Measurements from ENCODE around the gene KLRF2. TPM values are rescaled to one million over a fixed set of nuclear protein-coding genes. Genes with fewer than 3 reads are reported as not detected.

Gene KLRF2
- polyA plus RNA-seq, 1 donor: 1.2 TPM

DNA sequence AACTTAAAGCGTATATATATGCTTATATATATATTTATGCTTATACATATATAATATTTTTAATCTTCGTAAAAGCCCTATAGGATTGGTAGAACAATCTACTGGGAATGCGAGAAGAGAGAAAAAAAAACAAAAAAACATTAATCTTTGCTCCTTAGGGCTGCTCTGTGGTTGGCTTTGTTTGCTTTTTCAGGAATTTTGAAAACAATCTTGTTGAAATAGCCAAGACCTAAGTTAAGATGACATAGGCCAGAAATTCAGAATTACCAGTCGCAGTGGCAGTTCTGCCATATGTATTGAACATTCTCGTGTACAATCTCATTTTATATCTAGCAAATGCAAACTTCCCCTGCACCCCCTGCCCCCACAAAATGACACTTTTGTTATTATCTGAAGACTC is 699 bp downstream of the KLRF2 start:
- Histone ChIP-seq H3K27me3 (ENCODE audit: control insufficient read depth, insufficient read depth, low read length) (no peaks in the 10 kb centered on the region), H3K27ac (ENCODE audit: low read length) (no peak overlapping the region), H3K4me3 (ENCODE audit: low read length) (no peak overlapping the region), H3K36me3 (ENCODE audit: control insufficient read depth, insufficient read depth, low read length) (no peaks in the 10 kb centered on the region), H3K4me1 (ENCODE audit: control insufficient read depth, insufficient read depth, low read length) (no peaks in the 10 kb centered on the region), H3K9me3 (ENCODE audit: control insufficient read depth, low read depth, low read length) (no peaks in the 10 kb centered on the region)
- DNase-seq: no peak
- WGBS (ENCODE audit: insufficient coverage, low lambda C conversion rate): 89% methylated on average over 4 of the region's 5 CpGs

DNA sequence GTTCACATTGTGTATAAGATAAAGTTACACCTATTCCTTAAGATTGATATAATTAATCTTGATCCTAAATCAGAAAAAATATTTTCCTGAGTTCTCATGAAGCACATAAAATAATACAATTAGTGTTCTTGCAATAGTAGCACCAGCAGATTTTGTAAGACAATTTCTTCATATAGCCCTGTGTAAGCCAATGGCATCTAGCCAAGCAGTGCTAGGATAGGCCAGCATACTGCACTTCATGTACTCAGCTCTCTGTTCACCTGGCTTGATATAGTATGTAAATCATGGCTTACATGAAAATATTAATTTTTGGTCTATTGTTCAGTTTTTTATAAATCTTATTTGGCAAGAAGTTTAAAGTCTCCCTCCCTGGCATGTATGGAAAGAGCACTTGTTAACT is 1.9 kb downstream of the KLRF2 start:
- Histone ChIP-seq H3K4me1 (ENCODE audit: control insufficient read depth, insufficient read depth, low read length) (no peaks in the 10 kb centered on the region), H3K9me3 (ENCODE audit: control insufficient read depth, low read depth, low read length) (no peaks in the 10 kb centered on the region), H3K27me3 (ENCODE audit: control insufficient read depth, insufficient read depth, low read length) (no peaks in the 10 kb centered on the region), H3K4me3 (ENCODE audit: low read length) (no peak overlapping the region), H3K27ac (ENCODE audit: low read length) (no peak overlapping the region), H3K36me3 (ENCODE audit: control insufficient read depth, insufficient read depth, low read length) (no peaks in the 10 kb centered on the region)
- no peak for DNase-seq

DNA sequence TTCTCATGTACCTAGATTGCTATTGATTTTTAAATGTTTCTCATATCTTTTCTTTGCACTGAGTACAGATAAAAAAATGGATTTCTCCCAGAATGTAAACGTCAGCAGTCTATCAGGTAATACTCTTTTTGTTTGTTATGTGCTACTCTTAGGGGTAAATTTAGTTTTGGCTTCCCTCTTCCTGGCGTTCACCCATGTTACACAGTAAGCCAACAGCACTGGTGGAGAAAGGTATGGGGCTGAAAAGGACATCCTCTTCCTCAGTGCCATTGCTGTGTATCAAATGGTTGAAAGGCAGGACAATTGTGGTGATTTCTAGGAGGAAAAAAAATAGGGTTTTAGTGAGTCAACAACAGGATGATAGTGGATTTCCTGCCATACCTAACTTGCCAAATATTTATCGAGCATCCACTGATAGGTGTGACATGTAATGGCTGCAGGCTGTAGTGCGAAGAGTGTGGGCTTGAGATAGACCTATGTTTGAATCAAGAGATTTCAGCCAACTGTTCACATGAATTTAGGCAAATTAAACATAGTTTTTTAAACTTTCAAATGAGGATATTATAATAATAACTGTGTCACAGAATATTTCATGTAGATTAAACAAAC is 7.5 kb downstream of the KLRF2 start:
- WGBS (ENCODE audit: insufficient coverage, low lambda C conversion rate): no CpG with 5 or more reads among the region's 4 CpGs
- Histone ChIP-seq H3K27ac (ENCODE audit: low read length) (no peak overlapping the region), H3K27me3 (ENCODE audit: control insufficient read depth, insufficient read depth, low read length) (no peaks in the 10 kb centered on the region), H3K36me3 (ENCODE audit: control insufficient read depth, insufficient read depth, low read length) (no peaks in the 10 kb centered on the region), H3K9me3 (ENCODE audit: control insufficient read depth, low read depth, low read length) (no peaks in the 10 kb centered on the region), H3K4me1 (ENCODE audit: control insufficient read depth, insufficient read depth, low read length) (no peaks in the 10 kb centered on the region), H3K4me3 (ENCODE audit: low read length) (no peak overlapping the region)
- DNase-seq: no peak

DNA sequence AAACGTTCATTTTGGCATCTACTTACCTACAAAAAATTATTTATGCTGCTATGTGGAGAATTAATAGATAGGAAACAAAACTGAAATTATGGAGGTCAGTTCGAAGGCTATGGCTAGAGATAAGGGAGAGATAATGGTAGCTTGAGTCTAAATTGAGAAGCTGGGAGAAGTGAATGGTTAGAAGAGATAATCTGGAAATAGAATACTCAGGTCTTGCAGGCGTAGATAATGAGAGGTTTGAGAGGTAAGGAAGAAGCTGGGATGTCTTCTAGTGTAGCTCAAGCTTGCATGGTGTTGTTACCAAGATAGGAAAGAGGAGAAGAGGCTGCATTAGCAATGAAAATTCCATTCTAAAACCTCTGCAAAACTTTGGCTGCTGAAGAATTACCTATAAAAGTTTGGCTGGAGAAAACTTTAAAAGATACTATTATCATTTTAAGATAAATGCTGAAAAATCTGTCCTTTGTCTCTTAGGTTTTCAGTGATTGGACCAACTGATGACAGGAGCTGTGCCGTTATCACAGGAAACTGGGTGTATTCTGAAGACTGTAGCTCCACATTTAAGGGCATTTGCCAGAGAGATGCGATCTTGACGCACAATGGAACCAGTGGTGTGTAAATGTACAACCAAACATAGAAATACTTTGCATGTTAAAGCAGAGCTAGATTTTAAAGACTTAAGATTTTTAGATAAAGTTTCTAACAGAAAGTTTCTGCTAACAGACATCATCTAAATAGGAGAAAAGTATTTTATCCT is 14.1 kb downstream of the KLRF2 start:
- no peak overlapping the region for H3K4me3 ChIP-seq (ENCODE audit: low read length)
- H3K4me1 ChIP-seq (ENCODE audit: control insufficient read depth, insufficient read depth, low read length): no peaks in the 10 kb centered on the region
- H3K9me3 ChIP-seq (ENCODE audit: control insufficient read depth, low read depth, low read length): no peaks in the 10 kb centered on the region
- H3K27ac ChIP-seq (ENCODE audit: low read length): no peak overlapping the region
- no peak for DNase-seq
- 85% methylated on average over 5 of the region's 6 CpGs for WGBS (ENCODE audit: insufficient coverage, low lambda C conversion rate)
- H3K27me3 ChIP-seq (ENCODE audit: control insufficient read depth, insufficient read depth, low read length): no peaks in the 10 kb centered on the region
- H3K36me3 ChIP-seq (ENCODE audit: control insufficient read depth, insufficient read depth, low read length): no peaks in the 10 kb centered on the region

DNA sequence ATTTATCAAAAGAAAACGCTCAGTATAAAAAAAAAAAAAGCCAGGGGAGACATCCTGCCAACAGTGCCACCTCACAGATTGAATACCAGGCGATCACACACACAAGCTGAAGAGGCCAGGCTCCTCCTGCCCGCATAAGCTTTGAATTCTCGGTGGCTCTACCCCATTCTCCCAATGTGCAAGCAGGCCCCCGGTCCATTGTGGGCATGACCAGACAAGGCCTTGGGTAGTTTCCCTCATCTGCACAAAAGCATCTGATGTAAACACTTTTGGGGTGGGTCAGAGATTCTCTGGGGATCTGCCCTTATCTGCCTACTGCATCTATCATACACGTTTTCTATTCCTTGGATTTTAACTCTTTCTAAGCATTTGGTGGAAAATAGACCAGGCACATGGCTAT is 16.2 kb downstream of the KLRF2 start:
- WGBS (ENCODE audit: insufficient coverage, low lambda C conversion rate): 80% methylated on average over 1 of the region's 6 CpGs
- H3K4me1 ChIP-seq (ENCODE audit: control insufficient read depth, insufficient read depth, low read length): no peaks in the 10 kb centered on the region

DNA sequence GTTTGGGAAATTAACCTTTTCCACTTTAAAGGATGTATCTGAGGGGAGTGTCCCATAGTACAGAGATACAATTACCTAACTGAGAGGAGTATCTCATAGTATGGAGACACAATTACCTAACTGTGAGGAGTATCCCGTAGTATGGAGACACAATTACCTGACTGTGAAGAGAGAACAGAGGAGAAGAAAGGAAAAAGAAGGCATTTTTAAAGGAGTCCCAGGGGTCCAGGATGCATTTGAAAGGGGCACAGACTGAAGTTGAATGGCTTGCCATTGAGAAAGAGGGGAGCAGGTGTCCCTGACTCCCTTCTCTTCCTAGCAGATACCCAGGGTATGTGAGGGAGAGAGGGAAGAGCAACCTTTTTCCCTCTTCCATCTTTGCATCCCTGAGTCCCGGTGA is 17.9 kb downstream of the KLRF2 start:
- no peak overlapping the region for H3K4me3 ChIP-seq (ENCODE audit: low read length)
- 100% methylated on average over 1 of the region's 2 CpGs for WGBS (ENCODE audit: insufficient coverage, low lambda C conversion rate)
- no peaks in the 10 kb centered on the region for H3K27me3 ChIP-seq (ENCODE audit: control insufficient read depth, insufficient read depth, low read length)
- no peaks in the 10 kb centered on the region for H3K36me3 ChIP-seq (ENCODE audit: control insufficient read depth, insufficient read depth, low read length)
- H3K9me3 ChIP-seq (ENCODE audit: control insufficient read depth, low read depth, low read length): no peaks in the 10 kb centered on the region
- DNase-seq: no peak
- no peaks in the 10 kb centered on the region for H3K4me1 ChIP-seq (ENCODE audit: control insufficient read depth, insufficient read depth, low read length)
- no peak overlapping the region for H3K27ac ChIP-seq (ENCODE audit: low read length)

More for the DNA sequence above, 16.2 kb downstream of the KLRF2 start:
- Histone ChIP-seq H3K4me3 (ENCODE audit: low read length) (no peak overlapping the region), H3K27me3 (ENCODE audit: control insufficient read depth, insufficient read depth, low read length) (no peaks in the 10 kb centered on the region), H3K9me3 (ENCODE audit: control insufficient read depth, low read depth, low read length) (no peaks in the 10 kb centered on the region), H3K36me3 (ENCODE audit: control insufficient read depth, insufficient read depth, low read length) (no peaks in the 10 kb centered on the region), H3K27ac (ENCODE audit: low read length) (no peak overlapping the region)
- no peak for DNase-seq

DNA sequence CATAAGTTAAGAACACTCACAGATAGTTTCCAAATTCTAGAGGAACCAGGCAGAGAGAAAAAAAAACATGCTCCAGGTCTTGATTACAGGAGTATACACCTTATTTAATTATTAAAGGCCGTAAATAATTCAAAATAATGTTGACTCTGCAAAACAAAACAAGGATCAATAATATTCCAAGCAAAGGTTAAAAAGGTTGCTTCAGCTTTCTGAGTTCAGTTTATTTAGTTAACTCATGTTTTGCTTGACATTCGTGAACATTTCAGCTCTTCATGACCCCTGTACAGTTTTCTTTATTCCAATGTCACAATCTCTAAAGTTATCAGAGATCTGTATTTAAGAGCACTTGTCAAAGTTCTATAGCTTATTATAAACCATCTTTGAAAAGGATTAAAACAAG is 19.6 kb downstream of the KLRF2 start:
- Histone ChIP-seq H3K4me1 (ENCODE audit: control insufficient read depth, insufficient read depth, low read length) (no peaks in the 10 kb centered on the region), H3K36me3 (ENCODE audit: control insufficient read depth, insufficient read depth, low read length) (no peaks in the 10 kb centered on the region), H3K4me3 (ENCODE audit: low read length) (no peak overlapping the region), H3K9me3 (ENCODE audit: control insufficient read depth, low read depth, low read length) (no peaks in the 10 kb centered on the region), H3K27me3 (ENCODE audit: control insufficient read depth, insufficient read depth, low read length) (no peaks in the 10 kb centered on the region), H3K27ac (ENCODE audit: low read length) (no peak overlapping the region)
- 100% methylated on average over 1 of the region's 2 CpGs for WGBS (ENCODE audit: insufficient coverage, low lambda C conversion rate)
- no peak for DNase-seq

DNA sequence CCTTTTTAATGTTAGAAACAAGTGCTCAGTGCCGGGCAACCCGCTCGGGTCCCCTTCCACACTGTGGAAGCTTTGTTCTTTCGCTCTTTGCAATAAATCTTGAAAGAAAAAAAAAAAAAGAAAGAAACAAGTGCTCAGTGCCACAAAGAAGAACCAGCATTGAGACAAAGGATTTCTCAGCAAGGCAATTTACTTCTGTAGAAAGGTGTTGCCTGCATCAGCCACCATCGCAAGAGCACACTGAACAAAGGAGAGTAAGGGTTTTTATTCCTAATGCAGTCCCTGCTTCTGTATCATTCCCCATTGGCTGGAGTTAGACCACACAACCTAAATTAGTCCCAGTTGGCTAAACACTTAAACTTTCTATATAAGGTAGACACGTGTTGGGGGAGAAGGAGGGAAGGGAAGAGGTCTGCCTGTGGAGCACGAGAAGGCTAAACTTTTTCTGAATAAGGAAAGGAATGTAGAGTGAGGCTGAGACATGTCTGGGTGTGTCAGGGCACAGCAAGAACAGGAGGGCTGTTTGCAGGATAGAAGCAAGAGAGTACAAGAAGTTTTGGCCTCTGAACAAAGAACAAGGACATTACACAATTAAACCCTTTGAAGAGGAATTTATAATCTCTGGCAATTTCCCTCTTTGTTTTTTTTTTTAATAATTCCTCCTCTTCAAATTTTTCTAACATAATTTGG is 21.4 kb downstream of the KLRF2 start:
- WGBS (ENCODE audit: insufficient coverage, low lambda C conversion rate): 93% methylated on average over 5 of the region's 7 CpGs
- DNase-seq: no peak
- H3K27ac ChIP-seq (ENCODE audit: low read length): no peak overlapping the region

DNA sequence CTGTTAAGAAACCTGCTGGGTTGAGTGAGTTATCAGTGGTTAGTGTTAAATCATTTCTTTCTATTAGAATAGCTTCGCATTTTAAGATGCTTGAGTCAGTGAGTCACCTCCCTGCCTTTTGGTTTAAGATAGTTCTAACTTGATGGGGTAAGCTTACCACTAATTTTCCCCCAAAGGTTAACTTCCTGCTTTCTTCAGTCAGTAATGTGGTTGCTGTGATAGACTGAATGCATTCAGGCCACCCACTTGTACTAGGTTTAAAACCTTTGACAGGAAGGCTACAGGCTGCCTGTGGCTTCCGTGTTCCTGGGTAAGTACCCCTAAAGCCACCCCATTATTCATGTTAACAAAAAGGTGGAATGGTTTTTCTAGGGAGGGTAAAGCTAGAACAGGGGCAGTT is 25.6 kb downstream of the KLRF2 start:
- peak in 1 of 2 donors; percentile 6 for DNase-seq

More for the DNA sequence above, 21.4 kb downstream of the KLRF2 start:
- Histone ChIP-seq H3K4me1 (ENCODE audit: control insufficient read depth, insufficient read depth, low read length) (no peaks in the 10 kb centered on the region), H3K27me3 (ENCODE audit: control insufficient read depth, insufficient read depth, low read length) (no peaks in the 10 kb centered on the region), H3K4me3 (ENCODE audit: low read length) (no peak overlapping the region), H3K36me3 (ENCODE audit: control insufficient read depth, insufficient read depth, low read length) (no peaks in the 10 kb centered on the region), H3K9me3 (ENCODE audit: control insufficient read depth, low read depth, low read length) (no peaks in the 10 kb centered on the region)

DNA sequence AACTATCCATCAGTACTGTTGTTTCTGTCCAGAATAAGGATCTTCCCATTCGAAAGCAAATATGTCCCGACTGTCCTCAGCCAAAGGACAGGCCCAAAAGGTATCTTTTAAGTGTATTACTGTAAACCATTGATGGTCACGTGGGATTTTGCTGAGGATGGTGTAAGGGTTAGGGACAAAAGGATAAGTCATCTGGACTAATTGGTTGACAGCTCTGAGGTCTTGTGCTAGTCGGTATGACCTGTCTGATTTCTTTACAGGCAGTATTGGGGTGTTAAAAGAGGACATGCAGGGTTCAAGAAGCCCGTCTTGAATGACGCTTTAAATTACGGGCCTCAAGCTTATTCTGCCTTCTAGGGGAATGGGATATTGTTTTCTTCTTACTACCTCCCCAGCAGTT is 26.5 kb downstream of the KLRF2 start:
- Histone ChIP-seq H3K4me1 (ENCODE audit: control insufficient read depth, insufficient read depth, low read length) (no peaks in the 10 kb centered on the region), H3K4me3 (ENCODE audit: low read length) (no peak overlapping the region), H3K36me3 (ENCODE audit: control insufficient read depth, insufficient read depth, low read length) (no peaks in the 10 kb centered on the region), H3K9me3 (ENCODE audit: control insufficient read depth, low read depth, low read length) (no peaks in the 10 kb centered on the region), H3K27ac (ENCODE audit: low read length) (no peak overlapping the region), H3K27me3 (ENCODE audit: control insufficient read depth, insufficient read depth, low read length) (no peaks in the 10 kb centered on the region)
- no peak for DNase-seq
- 80% methylated on average over 1 of the region's 7 CpGs for WGBS (ENCODE audit: insufficient coverage, low lambda C conversion rate)

More for the DNA sequence above, 25.6 kb downstream of the KLRF2 start:
- no CpG with 5 or more reads among the region's 2 CpGs for whole genome bisulfite sequencing (ENCODE audit: insufficient coverage, low lambda C conversion rate)
- no peaks in the 10 kb centered on the region for H3K4me1 ChIP-seq (ENCODE audit: control insufficient read depth, insufficient read depth, low read length)
- no peaks in the 10 kb centered on the region for H3K9me3 ChIP-seq (ENCODE audit: control insufficient read depth, low read depth, low read length)
- no peak overlapping the region for H3K4me3 ChIP-seq (ENCODE audit: low read length)
- no peaks in the 10 kb centered on the region for H3K27me3 ChIP-seq (ENCODE audit: control insufficient read depth, insufficient read depth, low read length)
- H3K27ac ChIP-seq (ENCODE audit: low read length): no peak overlapping the region
- H3K36me3 ChIP-seq (ENCODE audit: control insufficient read depth, insufficient read depth, low read length): no peaks in the 10 kb centered on the region

Measured in large intestine (tissue), 3 donors.